Measurements from ENCODE around the gene ZNF365. TPM values are rescaled to one million over a fixed set of nuclear protein-coding genes. Genes with fewer than 3 reads are reported as not detected.

The ZNF365 gene
- total and polyA plus RNA-seq, 9 of the 15 experiments (the other 6 are each of a cell fraction or from before 2014, with no cell fraction given), result 0.03 to 0.04 TPM; not detected in 7

- no peak for TF ChIP-seq GABPB1 (CRISPR knock-in tag; IDR thresholded peaks at IDR 0.05)
- TF ChIP-seq TSHZ1 (CRISPR knock-in tag; IDR thresholded peaks at IDR 0.05), result no peak
- TF ChIP-seq ZNF212 (CRISPR knock-in tag; IDR thresholded peaks at IDR 0.05), result no peak
- no peak for TF ChIP-seq SETDB1 (IDR thresholded peaks at IDR 0.05; ENCODE audit: low read length)
- H2AFZ ChIP-seq (ENCODE audit: low read depth, low read length), result no peak overlapping the region
- no peak overlapping the region for H3K4me3 ChIP-seq
- intact Hi-C loops (cut with micrococcal nuclease), result no loop called here
- H3K9ac ChIP-seq (ENCODE audit: insufficient read depth in 1 of 2, low read depth in 2 of 2, low read length in 2 of 2), result no peak overlapping the region
- H3K4me2 ChIP-seq (ENCODE audit: insufficient read depth, low read length), result no peak overlapping the region
- ChIA-PET CTCF (ENCODE audit: low intra/inter-chr PET ratio) (no interaction called here), POLR2A (interaction anchor here (0.9 kb wide), 1 partner anchor 14 kb away, joined by 5 read pairs; no protein-coding TSS in a partner anchor)
- WGBS (ENCODE audit: insufficient coverage, low coverage, missing lambda C conversion rate), result 3% methylated on average over 4 of the region's 4 CpGs
- no peaks in the 10 kb centered on the region for H3K79me2 ChIP-seq (ENCODE audit: control insufficient read depth, insufficient read depth, low read length)
- no peak for DNase-seq (ENCODE audit: extremely low read depth in 1 of 4, low spot score in 3 of 4)
- H3K27ac ChIP-seq (ENCODE audit: extremely low read depth, low read depth, low read length), result no peak overlapping the region
- no peaks in the 10 kb centered on the region for H3K9me1 ChIP-seq (ENCODE audit: control insufficient read depth, insufficient read depth, low read length)
- in situ Hi-C loops (cut with MboI), result loop anchor here (25.0 kb wide), 1 partner anchor 1303 kb away; no protein-coding TSS in a partner anchor
- H3K4me1 ChIP-seq (replicated peaks in 1 of 2; ENCODE audit: control insufficient read depth in 2 of 2, insufficient read depth in 2 of 2, low read length in 2 of 2), result no peaks in the 10 kb centered on the region
- no peaks in the 10 kb centered on the region for H3K9me3 ChIP-seq (replicated peaks; ENCODE audit: control insufficient read depth, insufficient read depth, low read depth, low read length)
- no peaks in the 10 kb centered on the region for H3K27me3 ChIP-seq (ENCODE audit: control insufficient read depth in 2 of 2, insufficient read depth in 2 of 2, low read length in 2 of 2)
- no peaks in the 10 kb centered on the region for H3K36me3 ChIP-seq (ENCODE audit: control insufficient read depth, insufficient read depth, low read length)
- H4K20me1 ChIP-seq (replicated peaks; ENCODE audit: control insufficient read depth, insufficient read depth, low read length), result no peaks in the 10 kb centered on the region
- no TSS peak for BruUV-seq (replicated peaks)
- no peak for FAIRE-seq
- ATAC-seq, result no peak
Measured at GRCh38 chr10:62433901-62434300, 59.7 kb downstream of the ZNF365 start.
